ENCODE measurements around the gene NTN1.

NTN1 gene

DNA sequence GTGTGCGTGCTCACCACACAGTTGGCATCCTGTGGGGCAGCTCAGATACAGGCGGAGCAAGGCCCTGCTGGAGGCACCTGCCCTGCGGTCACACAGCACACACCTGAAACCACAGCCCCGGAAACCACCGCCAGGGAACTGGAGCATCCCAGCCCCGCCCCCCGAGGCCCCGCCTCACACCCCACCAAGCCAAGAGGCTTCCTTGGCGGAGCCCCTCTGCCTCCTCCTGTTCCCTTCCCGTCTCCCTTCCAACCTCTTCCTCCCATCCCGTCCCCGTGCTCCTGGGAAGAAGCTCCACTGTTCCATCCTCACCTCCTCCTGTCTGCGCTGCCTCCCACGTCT, 205.5 kb downstream of the NTN1 start:
- no peak for DNase-seq (ENCODE audit: low spot score)
- in situ Hi-C loops (cut with MboI; ENCODE audit: low sequenced_read_pairs, unreplicated experiment), result no loop called here
- TF ChIP-seq, protein P1, sequence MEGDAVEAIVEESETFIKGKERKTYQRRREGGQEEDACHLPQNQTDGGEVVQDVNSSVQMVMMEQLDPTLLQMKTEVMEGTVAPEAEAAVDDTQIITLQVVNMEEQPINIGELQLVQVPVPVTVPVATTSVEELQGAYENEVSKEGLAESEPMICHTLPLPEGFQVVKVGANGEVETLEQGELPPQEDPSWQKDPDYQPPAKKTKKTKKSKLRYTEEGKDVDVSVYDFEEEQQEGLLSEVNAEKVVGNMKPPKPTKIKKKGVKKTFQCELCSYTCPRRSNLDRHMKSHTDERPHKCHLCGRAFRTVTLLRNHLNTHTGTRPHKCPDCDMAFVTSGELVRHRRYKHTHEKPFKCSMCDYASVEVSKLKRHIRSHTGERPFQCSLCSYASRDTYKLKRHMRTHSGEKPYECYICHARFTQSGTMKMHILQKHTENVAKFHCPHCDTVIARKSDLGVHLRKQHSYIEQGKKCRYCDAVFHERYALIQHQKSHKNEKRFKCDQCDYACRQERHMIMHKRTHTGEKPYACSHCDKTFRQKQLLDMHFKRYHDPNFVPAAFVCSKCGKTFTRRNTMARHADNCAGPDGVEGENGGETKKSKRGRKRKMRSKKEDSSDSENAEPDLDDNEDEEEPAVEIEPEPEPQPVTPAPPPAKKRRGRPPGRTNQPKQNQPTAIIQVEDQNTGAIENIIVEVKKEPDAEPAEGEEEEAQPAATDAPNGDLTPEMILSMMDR (IDR thresholded peaks at IDR 0.05; ENCODE audit: borderline replicate concordance, control extremely low read depth, extremely low read depth, insufficient read depth, missing control alignments), result no peak

DNA sequence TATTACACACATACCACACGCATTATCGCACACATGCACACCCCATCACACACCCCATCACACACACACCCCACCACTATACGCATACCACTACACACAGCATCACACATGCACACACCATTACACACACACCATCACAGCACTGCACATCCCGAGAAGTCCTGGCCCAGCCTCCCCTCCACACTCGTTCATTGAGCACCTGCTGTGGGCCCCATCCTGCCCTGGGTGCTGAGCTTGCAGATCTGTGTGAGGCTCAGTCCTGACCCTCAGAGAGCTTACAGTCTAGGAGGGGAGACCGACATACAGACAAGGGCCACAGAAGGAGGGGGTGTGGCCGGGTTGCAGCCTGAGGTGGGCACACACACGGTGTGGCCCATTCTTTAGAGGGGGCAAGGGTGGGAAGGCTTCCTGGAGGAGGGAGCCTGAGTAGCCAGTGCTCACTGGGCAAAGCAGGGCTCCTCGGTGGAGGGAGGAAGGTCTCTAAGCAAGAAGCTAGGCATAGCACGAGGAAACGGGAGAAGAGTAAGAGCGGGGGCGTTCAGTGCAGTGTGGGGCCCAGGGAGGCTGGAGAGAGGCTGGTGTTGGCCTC, 206.6 kb downstream of the NTN1 start:
- DNase-seq (ENCODE audit: low spot score), result no peak
- in situ Hi-C loops (cut with MboI; ENCODE audit: low sequenced_read_pairs, unreplicated experiment), result no loop called here
- TF ChIP-seq, protein P1 (IDR thresholded peaks at IDR 0.05; ENCODE audit: borderline replicate concordance, control extremely low read depth, extremely low read depth, insufficient read depth, missing control alignments), result no peak

DNA sequence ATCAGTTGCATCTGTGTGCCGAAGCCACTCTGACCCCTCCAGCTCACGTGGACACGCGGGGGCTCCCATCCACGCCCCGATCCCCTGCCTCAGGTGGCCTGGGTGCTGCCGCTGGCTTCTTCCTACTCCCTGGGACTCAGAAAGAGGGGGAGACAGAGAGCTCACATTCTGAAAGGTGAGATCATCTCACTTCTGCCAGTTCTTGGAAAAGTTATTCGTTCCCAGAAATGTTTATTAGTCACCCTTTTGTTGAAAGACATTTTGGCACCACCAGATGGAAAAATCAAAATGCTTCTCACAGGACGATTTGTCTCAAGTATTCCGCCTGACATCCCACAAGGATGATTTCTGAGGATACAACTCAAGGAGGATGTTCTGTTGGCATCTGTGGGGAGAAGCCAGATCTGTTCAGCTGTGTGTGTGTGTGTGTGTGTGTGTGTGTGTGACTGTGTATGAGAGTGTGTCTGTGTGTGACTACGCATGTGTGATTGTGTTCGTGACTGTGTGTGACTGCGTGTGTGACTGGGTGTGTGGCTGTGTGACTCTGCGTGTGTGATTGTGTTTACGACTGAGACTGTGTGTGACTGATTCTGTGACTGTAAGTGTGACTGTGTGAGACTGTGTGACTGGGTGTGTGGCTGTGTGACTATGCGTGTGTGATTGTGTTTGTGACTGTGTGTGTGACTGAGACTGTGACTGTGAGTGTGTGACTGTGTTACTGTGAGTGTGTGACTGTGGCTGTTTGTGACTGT, 207.3 kb downstream of the NTN1 start:
- DNase-seq (ENCODE audit: low spot score), result no peak
- in situ Hi-C loops (cut with MboI; ENCODE audit: low sequenced_read_pairs, unreplicated experiment), result no loop called here
- TF ChIP-seq, protein P1 (IDR thresholded peaks at IDR 0.05; ENCODE audit: borderline replicate concordance, control extremely low read depth, extremely low read depth, insufficient read depth, missing control alignments), result no peak

DNA sequence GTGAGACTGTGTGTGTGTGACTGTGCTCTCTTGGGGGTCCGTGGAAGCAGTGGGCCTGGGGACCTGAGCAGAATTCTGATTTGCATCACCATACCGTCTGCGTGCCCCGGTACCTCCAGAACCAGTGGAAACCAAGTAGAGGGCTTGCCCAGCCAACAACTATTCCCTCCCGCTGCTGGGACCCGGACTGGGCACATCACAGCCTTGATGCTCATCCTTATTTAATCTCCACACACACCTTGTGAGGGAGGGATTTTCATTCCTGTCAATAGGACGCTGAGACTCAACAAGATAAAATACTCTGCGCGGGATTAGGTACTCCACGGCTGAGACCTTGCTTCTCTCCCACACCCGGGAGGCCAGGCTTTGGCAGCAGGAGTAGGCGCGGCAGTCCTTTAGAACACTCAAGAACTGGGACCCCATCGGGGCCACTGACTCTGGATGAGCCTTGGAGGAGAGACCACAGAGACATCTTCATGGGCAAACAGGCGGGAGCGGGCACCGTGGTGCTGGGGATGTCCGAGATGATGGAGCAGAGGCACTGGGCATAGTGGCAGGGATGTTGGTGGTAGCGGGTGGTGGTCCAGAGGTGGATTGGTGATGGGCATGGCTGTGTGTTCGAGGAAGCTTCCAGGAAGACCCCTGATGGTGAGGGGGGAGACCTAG, 208.0 kb downstream of the NTN1 start:
- TF ChIP-seq, protein P1 (IDR thresholded peaks at IDR 0.05; ENCODE audit: borderline replicate concordance, control extremely low read depth, extremely low read depth, insufficient read depth, missing control alignments), result no peak
- DNase-seq (ENCODE audit: low spot score), result no peak
- in situ Hi-C loops (cut with MboI; ENCODE audit: low sequenced_read_pairs, unreplicated experiment), result no loop called here

DNA sequence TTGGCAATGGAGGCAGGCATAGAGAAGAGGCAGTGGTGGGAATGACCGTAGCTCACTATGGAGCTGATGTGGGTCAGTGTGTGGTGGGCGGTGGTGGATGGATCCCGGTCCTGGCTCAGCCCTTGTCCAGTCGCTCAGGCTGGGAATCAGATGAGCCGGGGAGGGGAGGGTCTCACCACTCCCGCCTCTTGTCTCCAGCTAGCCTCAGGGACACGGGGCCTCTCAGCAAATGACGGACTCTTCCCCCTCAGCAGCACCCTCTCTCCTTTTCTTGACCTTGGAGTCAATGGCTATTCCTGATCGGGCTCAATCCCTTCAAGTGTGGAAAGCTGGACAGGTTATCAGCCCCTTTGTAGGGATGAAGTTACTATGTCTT, 208.5 kb downstream of the NTN1 start:
- no peak for DNase-seq (ENCODE audit: low spot score)
- in situ Hi-C loops (cut with MboI; ENCODE audit: low sequenced_read_pairs, unreplicated experiment), result no loop called here
- TF ChIP-seq, protein P1 (IDR thresholded peaks at IDR 0.05; ENCODE audit: borderline replicate concordance, control extremely low read depth, extremely low read depth, insufficient read depth, missing control alignments), result no peak

DNA sequence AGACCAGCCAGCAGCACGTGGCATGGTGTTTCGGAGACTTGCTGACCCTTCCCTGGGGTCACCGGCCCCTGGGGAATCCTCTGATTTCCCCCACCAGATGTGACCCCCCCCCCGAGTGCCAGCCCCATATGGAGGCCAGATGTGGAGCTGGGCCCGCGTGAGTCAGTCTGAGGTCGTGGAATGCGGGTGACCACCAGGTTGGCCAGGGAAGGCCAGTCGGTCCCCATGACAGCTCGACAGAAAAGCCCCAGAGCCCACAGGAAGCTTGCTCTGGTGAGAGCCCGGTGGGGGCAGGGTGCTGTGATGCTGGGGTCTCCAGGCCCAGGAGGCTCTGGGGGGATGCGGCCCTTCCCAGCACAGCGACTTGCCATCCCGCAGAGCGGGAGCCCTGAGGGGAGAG, 209.0 kb downstream of the NTN1 start:
- in situ Hi-C loops (cut with MboI; ENCODE audit: low sequenced_read_pairs, unreplicated experiment), result no loop called here
- TF ChIP-seq, protein P1 (IDR thresholded peaks at IDR 0.05; ENCODE audit: borderline replicate concordance, control extremely low read depth, extremely low read depth, insufficient read depth, missing control alignments), result no peak
- no peak for DNase-seq (ENCODE audit: low spot score)
